ENCODE results near the gene ZNF692.
"Not testable (repeated sequence)": the region's sequence is repeated elsewhere in the genome, so short reads cannot be mapped to it uniquely, and the experiment has no call there.

ZNF692 gene, protein sequence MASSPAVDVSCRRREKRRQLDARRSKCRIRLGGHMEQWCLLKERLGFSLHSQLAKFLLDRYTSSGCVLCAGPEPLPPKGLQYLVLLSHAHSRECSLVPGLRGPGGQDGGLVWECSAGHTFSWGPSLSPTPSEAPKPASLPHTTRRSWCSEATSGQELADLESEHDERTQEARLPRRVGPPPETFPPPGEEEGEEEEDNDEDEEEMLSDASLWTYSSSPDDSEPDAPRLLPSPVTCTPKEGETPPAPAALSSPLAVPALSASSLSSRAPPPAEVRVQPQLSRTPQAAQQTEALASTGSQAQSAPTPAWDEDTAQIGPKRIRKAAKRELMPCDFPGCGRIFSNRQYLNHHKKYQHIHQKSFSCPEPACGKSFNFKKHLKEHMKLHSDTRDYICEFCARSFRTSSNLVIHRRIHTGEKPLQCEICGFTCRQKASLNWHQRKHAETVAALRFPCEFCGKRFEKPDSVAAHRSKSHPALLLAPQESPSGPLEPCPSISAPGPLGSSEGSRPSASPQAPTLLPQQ

DNA sequence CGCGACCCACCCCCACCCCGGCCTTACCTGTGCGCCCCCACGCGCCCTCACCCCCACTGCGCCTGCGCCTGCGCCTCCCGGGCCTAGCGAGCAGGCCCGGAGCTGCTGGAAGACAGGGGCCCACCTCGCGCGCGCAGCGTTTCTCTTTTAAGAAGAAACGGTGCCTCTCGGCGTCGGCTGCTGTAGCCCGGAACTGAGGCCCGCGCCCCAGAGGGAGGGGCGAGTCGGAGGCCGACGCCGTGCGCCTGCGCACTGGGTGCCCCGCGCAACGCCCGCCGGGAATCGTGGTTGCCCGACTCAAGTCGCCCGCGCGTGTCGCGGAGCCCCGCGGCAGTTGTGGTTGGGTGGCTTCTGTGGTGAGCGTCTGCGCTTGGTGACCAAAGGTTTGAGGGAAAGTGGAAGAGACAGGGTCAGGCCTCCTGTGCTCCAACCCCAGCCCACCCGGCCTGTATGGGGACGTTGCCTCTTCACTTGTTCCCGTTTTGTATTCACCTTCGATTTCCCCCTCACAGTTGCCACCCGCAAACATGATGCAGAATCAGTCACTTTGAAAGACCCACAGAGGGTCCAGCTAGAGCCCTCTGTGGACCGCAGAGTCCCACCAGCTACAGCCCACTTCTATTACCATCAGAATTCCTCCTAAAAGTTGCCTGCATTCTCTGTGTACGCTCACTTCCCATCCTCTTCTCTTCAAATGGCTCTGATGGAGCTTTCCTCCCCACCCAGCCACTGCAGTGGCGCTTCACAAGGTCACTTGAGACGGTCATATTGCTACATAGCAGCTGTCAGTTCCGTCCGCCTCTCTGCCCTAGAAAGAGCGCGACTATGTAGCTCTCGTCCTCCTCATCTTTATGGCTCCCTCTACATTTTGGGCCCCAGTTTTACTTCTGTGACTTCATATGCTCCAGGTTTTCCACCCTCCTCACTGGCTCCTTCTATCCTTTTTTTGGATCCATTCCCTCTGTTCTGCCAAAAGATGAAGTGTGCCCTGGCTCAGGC is at the start of gene ZNF692:
Gene ZNF692 (minus strand): TSS at position 195 of the 999 bp plus-strand sequence. CDS start 776 bp downstream, outside the sequence.
- peak; percentile 98 for DNase-seq

DNA sequence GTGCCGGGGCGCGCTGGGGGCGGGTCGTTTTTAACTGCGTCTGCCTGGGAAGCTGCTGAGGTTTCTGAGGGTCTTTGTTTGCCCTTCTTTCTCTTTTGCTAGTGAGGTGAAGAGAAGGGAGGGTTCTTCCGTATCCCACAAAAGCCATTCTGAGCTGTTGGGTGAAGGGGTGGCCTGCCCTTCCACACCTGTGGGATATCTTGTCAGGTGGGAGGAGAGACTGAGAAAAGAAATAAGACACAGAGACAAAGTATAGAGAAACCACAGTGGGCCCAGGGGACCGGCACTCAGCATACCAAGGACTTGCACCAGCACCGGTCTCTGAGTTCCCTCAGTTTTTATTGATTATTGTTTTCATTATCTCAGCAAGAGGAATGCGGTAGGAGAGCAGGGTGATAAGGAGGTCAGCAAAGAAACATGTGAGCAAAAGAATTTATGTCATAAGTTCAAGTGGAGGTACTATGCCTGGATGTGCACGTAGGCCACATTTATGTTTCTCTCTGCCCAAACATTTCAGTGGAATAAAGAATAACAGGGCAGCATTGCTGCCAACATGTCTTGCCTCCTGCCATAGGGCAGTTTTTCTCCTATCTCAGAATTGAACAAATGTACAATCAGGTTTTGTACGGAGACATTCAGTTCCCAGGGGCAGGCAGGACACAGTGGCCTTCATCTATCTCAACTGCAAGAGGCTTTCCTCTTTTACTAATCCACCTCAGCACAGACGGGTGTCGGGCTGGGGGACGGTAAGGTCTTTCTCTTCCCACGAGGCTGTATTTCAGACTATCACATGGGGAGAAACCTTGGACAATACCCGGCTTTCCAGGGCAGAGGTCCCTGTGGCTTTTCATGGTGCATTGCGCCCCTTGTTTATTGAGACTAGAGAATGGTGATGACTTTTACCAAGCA is 48.1 kb upstream of the ZNF692 start:
- peak; percentile 65 for DNase-seq

DNA sequence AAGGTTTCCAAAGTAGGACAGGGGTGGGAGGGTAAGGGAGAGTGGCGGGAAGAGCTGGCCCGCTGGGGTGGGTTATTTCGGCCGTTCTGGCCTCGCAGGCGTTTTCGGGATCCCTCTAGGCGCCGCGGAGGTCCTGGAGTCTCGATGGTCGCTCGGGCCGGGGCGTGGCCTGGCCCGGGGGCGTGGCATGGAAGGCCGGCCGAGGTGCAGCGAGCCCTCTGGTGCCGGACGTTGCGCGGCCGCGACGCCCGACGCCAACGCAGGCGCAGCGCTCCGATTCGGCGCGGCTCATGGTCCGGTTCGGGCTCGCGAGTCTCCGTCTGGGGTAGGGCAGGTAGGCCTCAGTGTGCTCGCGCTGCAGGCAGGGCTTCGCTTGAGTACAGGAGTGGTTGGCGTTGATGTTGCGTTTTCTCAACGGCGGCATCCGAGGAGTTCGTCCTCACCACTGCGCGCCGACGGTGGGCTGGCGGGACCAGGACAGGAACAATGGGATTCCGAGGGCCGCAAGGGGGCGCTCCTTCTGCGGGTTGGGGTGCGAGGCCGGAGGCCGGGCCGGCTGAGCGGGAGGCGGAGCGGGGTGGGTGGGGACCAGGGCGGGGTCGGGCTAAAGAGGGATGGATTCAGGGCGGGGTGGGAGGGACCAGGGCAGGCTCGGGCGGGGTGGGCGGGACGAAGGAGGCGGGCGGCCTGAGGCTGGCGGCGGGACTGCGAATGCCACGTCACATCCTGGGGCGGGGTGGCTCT is 47.3 kb upstream of the ZNF692 start, which contains the start of gene PGBD2:
Gene PGBD2 (plus strand): TSS at position 227 of the 744 bp plus-strand sequence. CDS start 7,628 bp downstream, outside the sequence.
- DNase-seq, result peak; percentile 93

DNA sequence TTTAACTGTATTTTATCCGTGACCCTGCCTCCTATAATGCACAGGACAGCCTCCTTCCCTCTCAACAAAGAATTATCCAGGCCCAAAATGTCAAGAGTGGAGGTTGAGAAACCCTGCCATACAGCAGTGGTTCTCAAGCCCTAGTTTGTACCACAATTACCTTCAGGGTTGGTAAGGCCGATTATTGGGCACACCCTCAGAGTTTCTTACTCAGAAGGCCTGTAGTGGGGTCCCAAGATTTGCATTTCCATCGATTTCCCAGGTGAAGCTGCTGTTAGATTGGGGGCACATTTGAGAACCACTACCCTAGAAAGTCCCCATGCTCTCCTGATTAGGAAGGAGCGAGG is 46.8 kb upstream of the ZNF692 start:
- no peak for DNase-seq

DNA sequence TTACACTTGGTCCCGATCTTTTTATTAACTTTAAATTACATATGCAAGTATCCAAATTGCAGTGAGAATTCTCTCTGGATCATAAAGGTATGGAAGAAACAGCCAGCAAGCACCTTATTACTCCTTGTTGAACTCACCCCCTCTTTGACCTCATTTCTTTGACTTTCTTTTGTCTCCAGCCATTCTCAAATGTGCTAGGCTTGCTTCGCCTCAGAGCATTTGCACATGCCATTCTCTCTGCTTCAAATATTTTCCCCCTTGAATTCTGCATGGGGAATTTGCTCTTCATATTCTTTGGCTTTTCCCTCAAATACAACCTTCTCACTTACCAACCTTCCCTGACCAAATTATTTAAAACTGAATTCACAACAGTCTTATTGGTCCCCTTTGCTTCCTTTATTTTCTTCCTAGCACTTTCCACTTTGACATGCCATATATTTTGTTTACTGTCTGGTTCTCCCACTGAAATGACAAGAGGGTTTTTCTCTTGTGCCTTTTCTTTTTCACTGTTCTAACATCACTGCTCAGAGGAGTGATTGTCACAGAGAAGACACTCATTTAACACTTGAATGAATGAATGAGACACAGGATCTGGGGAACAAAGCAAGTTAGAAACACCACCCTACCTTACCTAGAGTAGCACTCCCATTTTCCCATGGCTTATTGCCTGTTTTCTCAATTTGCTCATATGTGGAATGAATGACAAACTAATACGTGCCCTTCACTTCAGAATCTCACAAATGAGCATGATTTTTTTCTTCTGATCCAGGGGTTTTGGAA is 45.7 kb upstream of the ZNF692 start:
- no peak for DNase-seq

DNA sequence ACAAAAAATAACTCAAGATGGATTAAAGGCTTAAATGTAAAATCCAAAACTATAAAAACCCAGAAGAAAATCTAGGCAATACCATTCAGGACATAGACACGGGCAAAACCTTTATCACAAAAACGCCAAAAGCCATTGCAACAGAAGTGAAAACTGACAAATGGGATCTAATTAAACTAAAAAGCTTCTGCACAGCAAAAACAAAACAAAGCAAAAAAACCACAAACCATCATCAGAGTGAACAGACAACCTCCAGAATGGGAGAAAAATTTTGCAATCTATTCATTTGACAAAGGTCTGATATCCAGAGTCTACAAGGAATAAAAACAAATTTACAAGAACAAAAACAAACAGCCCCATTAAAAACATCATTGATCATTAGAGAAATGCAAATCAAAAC is 42.7 kb upstream of the ZNF692 start:
- no peak for DNase-seq

DNA sequence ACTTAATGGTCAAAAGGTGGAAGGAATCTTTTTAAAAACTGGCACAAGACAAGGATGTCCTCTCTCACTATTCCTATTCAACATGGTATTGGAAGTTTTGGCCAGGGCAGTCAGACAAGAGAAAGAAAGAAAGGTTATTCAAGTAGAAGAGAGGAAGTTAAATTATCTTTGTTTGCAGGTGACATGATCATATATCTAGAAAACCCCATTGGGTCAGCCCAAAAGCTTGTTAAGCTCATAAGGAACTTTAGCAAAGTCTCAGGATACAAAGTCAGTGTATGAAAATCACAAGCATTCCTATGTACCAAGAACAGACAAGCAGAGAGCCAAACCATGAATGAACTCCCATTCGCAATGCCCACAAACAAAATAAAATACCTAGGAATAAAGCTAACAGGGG is 41.8 kb upstream of the ZNF692 start:
- no peak for DNase-seq

DNA sequence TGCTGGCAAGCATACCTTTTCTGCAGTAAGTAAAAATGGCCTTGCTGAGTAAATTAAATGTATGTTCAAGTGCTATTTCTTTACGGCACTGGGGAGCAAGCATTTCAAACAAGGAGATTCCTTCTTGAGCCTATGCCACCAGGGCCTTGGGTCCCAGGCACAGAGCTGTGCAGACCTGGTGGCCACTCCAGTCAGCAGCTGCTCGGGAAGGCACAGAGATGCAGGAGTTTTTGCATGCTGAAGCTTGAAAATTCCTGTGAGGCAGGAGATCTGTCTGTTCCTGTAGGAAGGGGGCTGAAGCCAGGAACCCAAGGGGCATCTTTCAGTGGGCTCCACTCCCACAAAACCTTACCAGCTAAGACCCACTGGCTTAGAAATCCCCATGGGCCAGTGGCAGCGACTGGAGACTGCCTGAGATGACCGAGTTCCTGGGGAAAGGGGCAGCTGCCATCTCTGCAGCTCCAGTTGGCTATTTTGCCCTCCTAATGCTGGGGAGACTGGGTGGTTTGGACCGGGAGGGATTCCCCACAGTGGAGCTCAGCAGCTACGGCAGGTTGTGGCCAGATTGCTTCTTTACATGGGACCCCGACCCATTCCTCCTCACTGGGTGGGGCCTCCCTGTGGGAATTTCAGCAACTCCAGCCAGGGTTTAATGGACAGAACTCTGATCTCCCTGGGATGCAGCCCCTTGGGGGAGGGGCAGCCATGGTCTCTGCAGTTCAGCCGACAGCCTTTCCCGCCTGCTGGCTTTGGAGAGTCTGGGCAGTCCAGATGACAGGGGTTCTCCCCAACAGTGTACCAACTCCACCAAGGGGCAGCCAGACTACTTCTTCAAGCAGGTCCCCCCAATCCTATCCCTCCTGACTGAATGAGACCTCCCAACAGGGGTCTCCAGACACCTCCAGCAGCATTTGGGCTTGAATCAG is 38.8 kb upstream of the ZNF692 start:
- DNase-seq, result no peak

DNA sequence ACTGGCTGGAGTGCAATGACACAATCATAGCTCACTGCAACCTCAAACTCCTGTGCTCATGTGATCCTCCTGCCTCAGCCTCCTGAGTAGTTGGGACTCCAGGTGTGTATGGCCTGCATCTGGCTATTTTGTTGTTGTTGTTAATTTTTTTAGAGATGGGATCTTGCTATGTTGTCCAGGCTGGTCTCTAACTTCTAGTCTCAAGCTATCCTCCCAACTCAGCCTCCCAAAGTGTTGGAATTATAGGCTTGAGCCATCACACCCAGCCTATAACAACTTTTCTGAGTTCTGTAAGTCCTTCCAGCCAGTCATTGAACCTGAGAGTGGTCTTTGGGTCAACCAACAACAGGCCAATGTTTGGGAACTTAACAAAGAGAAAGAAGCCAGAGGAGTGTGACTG is 36.0 kb upstream of the ZNF692 start:
- DNase-seq, result no peak

DNA sequence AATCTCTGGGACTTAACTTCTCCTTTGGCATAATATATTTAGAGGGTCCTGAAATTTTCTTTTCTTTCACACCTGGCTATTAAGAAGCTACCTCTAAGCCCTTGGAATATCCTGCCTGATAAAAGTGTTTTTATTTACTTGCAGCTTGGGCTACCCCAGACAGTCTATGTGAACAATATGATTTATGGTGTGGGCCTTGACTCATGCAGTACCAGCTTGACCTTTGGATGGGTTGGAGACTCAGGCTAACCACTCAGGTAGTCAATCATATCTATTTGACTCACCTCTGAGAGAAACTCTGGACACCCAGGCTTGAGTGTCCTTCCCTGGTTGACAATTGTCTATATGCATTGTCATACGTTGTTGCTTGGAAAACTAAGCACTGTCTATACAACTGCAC is 33.7 kb upstream of the ZNF692 start:
- DNase-seq, result no peak

DNA sequence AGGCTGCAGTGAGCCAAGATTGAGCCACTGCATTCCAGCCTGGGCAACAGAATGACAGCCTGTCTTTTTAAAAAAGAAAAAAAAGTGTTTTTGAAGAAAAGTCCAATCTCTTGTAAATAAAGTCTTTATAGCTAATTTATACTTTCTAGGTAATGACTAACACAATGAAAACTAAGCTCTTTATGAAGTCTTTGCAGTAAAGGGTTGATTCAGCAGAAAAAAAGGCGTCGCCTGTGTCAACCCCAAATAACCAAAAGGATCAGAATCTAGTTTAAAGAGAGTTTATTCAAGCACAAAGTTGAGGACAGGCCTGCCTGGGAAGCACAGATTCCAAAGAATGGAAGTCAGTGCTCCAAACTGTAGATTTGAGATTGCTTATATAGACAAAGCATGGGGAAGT is 32.9 kb upstream of the ZNF692 start:
- no peak for DNase-seq

DNA sequence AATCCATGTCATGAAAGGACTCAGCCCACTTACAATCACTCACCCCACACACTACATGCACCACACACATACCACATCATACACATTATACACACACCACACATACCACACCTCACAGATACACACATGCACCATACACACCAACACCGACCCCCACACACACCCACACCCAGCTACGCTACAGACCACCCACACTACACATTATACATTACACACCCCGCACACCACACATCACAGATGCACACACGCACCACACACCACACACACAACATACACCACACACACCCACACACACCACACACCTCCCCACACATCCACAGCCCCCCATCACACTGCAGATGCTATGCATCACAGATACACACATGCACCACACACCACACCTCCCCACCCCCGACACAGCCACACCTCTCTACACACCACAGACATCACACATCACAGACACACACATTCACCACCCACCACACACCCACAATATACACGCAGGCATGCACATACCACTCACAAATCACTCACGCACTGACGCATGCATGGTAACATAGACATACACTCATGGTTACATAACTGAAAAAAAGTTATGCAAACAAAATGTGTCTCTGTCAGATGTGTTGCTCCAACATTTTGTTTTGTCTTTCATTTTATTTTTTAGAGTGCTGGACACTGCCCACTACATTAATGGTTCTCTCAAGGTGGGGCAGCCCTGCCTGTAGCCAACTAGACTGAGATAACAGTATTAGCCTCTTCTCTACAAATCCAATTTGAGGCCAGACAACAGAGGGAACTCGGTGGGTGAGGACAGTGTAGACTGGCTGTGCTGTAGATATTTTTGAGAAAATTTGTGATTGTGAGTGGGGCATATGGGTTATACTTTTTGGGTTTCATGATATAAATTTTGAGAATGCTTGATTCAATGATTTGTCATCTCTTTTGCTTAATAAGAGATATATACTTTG is 31.9 kb upstream of the ZNF692 start:
- no peak for DNase-seq

DNA sequence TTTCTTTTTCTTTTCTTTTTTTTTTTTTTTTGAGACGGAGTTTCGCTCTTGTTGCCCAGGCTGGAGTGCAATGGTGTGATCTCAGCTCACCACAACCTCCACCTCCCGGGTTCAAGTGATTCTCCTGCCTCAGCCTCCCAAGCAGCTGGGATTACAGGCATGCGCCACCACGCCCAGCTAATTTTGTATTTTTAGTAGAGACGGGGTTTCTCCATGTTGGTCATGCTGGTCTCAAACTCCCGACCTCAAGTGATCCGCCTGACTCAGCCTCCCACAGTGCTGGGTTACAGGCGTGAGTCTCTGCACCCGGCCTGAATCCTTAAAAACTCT is 31.0 kb upstream of the ZNF692 start:
- DNase-seq, result not testable (repeated sequence)

DNA sequence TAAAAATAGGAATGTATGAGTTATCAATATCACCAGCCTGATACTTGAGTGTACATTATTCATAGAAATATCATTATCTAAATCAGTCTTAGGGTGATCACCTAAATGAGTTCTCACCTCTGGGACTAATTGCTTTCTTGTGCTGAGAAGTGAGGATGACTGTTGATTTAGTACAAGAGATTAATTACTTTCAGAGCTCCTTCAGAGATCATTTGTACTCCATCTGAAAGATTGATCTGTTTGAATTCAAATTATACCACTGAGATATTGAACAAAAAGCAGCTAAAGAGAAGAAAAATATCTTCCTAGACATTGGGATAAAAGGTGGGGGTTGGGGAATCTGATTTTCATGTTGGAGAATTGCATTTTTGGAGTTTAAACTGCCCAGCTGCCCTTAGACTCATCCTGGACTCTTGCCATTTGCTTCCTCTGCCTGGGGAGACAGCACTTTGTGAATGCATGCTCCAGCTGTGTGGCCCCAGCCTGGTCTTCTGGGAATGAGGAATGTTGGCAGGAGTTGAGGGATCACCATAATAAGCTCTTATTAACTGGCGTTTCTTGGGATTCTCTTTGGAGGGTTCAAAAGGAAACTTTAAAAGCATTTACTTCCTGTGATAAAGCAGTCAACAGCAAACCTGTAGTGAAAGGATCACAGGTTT is 27.5 kb upstream of the ZNF692 start:
- peak; percentile 39 for DNase-seq

DNA sequence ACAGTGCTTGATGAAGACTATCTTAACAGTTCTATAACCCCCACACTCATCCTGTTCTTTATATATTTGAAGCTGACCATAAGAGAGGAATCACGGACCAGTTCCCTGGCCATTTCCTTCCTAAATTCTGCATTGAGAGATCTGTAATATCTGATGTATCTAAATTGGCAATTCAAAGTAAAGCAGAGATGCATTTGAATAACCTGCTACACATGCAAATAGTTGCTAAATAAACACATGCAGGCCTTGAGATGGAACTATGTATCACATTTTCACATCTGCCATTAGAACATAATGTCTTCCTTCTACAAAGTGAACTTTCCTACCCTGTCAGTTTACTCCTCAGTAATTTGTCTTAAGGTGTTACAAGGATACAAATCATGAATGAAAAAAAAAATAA is 26.8 kb upstream of the ZNF692 start:
- DNase-seq, result no peak

DNA sequence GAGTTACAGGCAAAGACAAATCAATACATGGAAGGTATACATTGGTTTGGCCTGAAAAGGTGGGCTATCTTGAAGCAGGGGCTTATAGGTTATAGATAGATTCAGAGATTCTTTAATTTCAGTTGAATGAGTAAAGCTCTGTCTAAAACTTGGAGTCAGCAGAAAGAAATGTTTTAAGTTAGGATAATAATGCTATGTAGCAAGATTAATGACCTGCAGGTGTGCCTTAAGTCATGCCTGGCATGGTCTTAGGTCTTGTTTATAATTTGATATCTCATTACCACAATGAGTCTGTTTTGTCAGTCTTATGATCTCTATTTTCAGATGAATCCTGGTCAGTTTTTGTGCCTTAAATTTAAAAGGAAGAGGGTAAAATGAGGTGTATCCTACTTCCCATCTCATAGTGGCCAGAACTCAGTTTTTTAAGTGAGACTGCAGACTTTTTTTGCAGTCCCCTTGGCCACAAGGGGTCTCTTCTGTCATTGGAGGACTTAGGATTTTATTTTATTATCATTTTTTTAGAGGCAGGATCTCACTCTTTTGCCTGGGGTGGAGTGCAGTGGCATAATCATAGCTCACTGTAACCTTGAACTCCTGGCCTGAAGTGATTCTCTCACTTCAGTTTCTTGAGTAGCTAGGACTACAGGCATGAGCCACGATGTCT is 25.9 kb upstream of the ZNF692 start:
- no peak for DNase-seq

DNA sequence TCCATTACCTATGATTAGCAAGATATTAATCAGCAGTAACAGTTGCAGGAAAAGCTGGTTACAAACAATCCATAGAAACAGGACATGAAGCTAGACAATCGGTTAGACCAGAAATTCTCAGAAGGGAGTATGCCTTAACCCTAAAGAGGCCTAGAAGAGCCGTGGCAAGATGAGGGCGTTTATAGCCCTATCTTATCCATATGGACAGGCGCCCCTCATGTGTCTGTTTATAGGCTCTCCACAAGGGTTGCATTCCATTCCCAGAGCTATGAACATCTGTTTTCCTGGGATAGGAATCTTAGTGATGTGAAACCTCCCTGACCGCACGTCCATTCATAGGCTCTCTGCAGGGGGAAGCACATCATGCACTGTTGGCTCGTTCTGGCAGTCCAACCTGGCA is 23.5 kb upstream of the ZNF692 start:
- not testable (repeated sequence) for DNase-seq

Data from fibroblast of skin of right biceps (primary cell).